HAP-1 (cell line): ENCODE data around the gene PAN3.

Experiments
- DNase-seq, 2 experiments: peaks; one replicate each; pipeline ENCODE4 v3.0.0-alpha.2; 2016 to 2020; ENCODE audit warnings: low spot score in 2 of 2
- H3K27me3 ChIP-seq: fragments of 250-450 bp; sonication (Bioruptor Pico); 2 replicates; pipeline ENCODE4 v1.5.1; 2020; ENCODE audit warnings: low read depth, mild to moderate bottlenecking, moderate library complexity
- H3K36me3 ChIP-seq: fragments of 250-450 bp; sonication (Bioruptor Pico); replicated peaks from 2 replicates; pipeline ENCODE4 v1.5.1; 2020; ENCODE audit warnings: mild to moderate bottlenecking
- H3K4me1 ChIP-seq: fragments of 250-450 bp; sonication (Bioruptor Pico); 2 replicates; pipeline ENCODE4 v1.5.1; 2020; ENCODE audit warnings: mild to moderate bottlenecking
- H3K4me3 ChIP-seq: fragments of 250-450 bp; sonication (Bioruptor Pico); 2 replicates; pipeline ENCODE4 v1.5.1; 2020; ENCODE audit warnings: mild to moderate bottlenecking, moderate library complexity
- H3K9me3 ChIP-seq: fragments of 250-450 bp; sonication (Bioruptor Pico); 2 replicates; pipeline ENCODE4 v1.5.1; 2020; ENCODE audit warnings: mild to moderate bottlenecking, moderate library complexity
- in situ Hi-C: fragments of 300-500 bp; cut with MboI; formaldehyde crosslinking; loops from 3 replicates; pipeline ENCODE4 v1.14.3; 2020; ENCODE audit warnings: low sequenced_read_pairs, inconsistent platforms, mixed read lengths

PAN3 gene

GRCh38 chr13:28204690-28205443 is 66.5 kb downstream of the PAN3 start:
- no peaks in the 10 kb centered on the region for H3K27me3 ChIP-seq
- in situ Hi-C loops = no loop called here
- H3K9me3 ChIP-seq = no peaks in the 10 kb centered on the region
- no peak for DNase-seq
- no peaks in the 10 kb centered on the region; the same call in 1 of the 2 replicates for H3K36me3 ChIP-seq
- no peak overlapping the region for H3K4me3 ChIP-seq
- no peaks in the 10 kb centered on the region for H3K4me1 ChIP-seq

GRCh38 chr13:28218679-28219078 is 80.3 kb downstream of the PAN3 start:
- Histone ChIP-seq H3K4me1 (0 out of 2 replicates have a peak, but pooled peaks cover 5% of the 10 kb centered on the region), H3K36me3 (0 out of 2 replicates have a peak, but pooled peaks cover 4% of the 10 kb centered on the region), H3K27me3 (no peaks in the 10 kb centered on the region), H3K9me3 (no peaks in the 10 kb centered on the region), H3K4me3 (no peak overlapping the region)
- in situ Hi-C loops = no loop called here
- DNase-seq = no peak

- in situ Hi-C loops = no loop called here
- H3K4me1 ChIP-seq = 0 out of 2 replicates have a peak, but pooled peaks cover 5% of the 10 kb centered on the region
- no peaks in the 10 kb centered on the region for H3K27me3 ChIP-seq
- H3K9me3 ChIP-seq = no peaks in the 10 kb centered on the region
- 0 out of 2 replicates have a peak, but pooled peaks cover 4% of the 10 kb centered on the region for H3K36me3 ChIP-seq
- no peak overlapping the region for H3K4me3 ChIP-seq
- no peak for DNase-seq
These were observed 81.2 kb downstream of the PAN3 start for GRCh38 chr13:28219408-28220099.

- no peak for DNase-seq
- Histone ChIP-seq H3K4me1 (0 out of 2 replicates have a peak, but pooled peaks cover 5% of the 10 kb centered on the region), H3K27me3 (no peaks in the 10 kb centered on the region), H3K9me3 (no peaks in the 10 kb centered on the region), H3K4me3 (no peak overlapping the region), H3K36me3 (0 out of 2 replicates have a peak, but pooled peaks cover 4% of the 10 kb centered on the region)
- in situ Hi-C loops = no loop called here
These were observed 81.8 kb downstream of the PAN3 start for GRCh38 chr13:28220166-28220565.

- in situ Hi-C loops = no loop called here
- H3K4me3 ChIP-seq = no peak overlapping the region
- peak in 1 of 2 experiments; percentile 10 for DNase-seq
These were observed 91.4 kb downstream of the PAN3 start for GRCh38 chr13:28229522-28230411.

GRCh38 chr13:28231642-28232041 is 93.3 kb downstream of the PAN3 start:
- H3K9me3 ChIP-seq = no peaks in the 10 kb centered on the region
- no peak overlapping the region for H3K4me3 ChIP-seq
- in situ Hi-C loops = no loop called here
- H3K4me1 ChIP-seq = peaks cover 8% of the 10 kb centered on the region
- H3K36me3 ChIP-seq = no peaks in the 10 kb centered on the region
- H3K27me3 ChIP-seq = no peaks in the 10 kb centered on the region
- DNase-seq = no peak

More at GRCh38 chr13:28229522-28230411, 91.4 kb downstream of the PAN3 start:
- H3K27me3 ChIP-seq = no peaks in the 10 kb centered on the region
- H3K36me3 ChIP-seq = no peaks in the 10 kb centered on the region
- H3K4me1 ChIP-seq = peaks cover 8% of the 10 kb centered on the region
- no peaks in the 10 kb centered on the region for H3K9me3 ChIP-seq

- Histone ChIP-seq H3K27me3 (no peaks in the 10 kb centered on the region), H3K36me3 (0 out of 2 replicates have a peak, but pooled peaks cover 3% of the 10 kb centered on the region), H3K4me1 (peaks cover 17% of the 10 kb centered on the region), H3K9me3 (no peaks in the 10 kb centered on the region), H3K4me3 (no peak overlapping the region)
- DNase-seq = no peak
- in situ Hi-C loops = no loop called here
These were observed 99.6 kb downstream of the PAN3 start for GRCh38 chr13:28237944-28238343.

GRCh38 chr13:28239374-28239773 is 101.0 kb downstream of the PAN3 start:
- no peak overlapping the region for H3K4me3 ChIP-seq
- DNase-seq = no peak
- H3K4me1 ChIP-seq = peaks cover 17% of the 10 kb centered on the region
- 0 out of 2 replicates have a peak, but pooled peaks cover 3% of the 10 kb centered on the region for H3K36me3 ChIP-seq
- H3K27me3 ChIP-seq = no peaks in the 10 kb centered on the region
- H3K9me3 ChIP-seq = no peaks in the 10 kb centered on the region
- in situ Hi-C loops = no loop called here

GRCh38 chr13:28245465-28245864 is 107.1 kb downstream of the PAN3 start:
- Histone ChIP-seq H3K9me3 (no peaks in the 10 kb centered on the region), H3K4me1 (peaks cover 4% of the 10 kb centered on the region), H3K36me3 (0 out of 2 replicates have a peak, but pooled peaks cover 3% of the 10 kb centered on the region), H3K4me3 (no peak overlapping the region), H3K27me3 (no peaks in the 10 kb centered on the region)
- in situ Hi-C loops = no loop called here
- DNase-seq = no peak

- no peak for DNase-seq
- Histone ChIP-seq H3K4me1 (peaks cover 11% of the 10 kb centered on the region), H3K9me3 (no peaks in the 10 kb centered on the region), H3K4me3 (no peak overlapping the region), H3K36me3 (0 out of 2 replicates have a peak, but pooled peaks cover 3% of the 10 kb centered on the region), H3K27me3 (no peaks in the 10 kb centered on the region)
- in situ Hi-C loops = no loop called here
These were observed 108.5 kb downstream of the PAN3 start for GRCh38 chr13:28246891-28247290.

GRCh38 chr13:28248080-28248479 is 109.7 kb downstream of the PAN3 start:
- no peaks in the 10 kb centered on the region for H3K36me3 ChIP-seq
- no peaks in the 10 kb centered on the region for H3K27me3 ChIP-seq
- no peak for DNase-seq
- H3K4me3 ChIP-seq = no peak overlapping the region
- no peaks in the 10 kb centered on the region for H3K9me3 ChIP-seq
- in situ Hi-C loops = no loop called here
- H3K4me1 ChIP-seq = peaks cover 11% of the 10 kb centered on the region

- H3K27me3 ChIP-seq = no peaks in the 10 kb centered on the region
- no peak overlapping the region for H3K4me3 ChIP-seq
- DNase-seq = peak in 1 of 2 experiments; percentile 12
- no peaks in the 10 kb centered on the region for H3K9me3 ChIP-seq
- in situ Hi-C loops = no loop called here
- peaks cover 11% of the 10 kb centered on the region for H3K4me1 ChIP-seq
- no peaks in the 10 kb centered on the region for H3K36me3 ChIP-seq
These were observed 112.2 kb downstream of the PAN3 start for GRCh38 chr13:28250542-28250941.

- no peak for DNase-seq
- Histone ChIP-seq H3K4me3 (no peak overlapping the region), H3K4me1 (peaks cover 11% of the 10 kb centered on the region), H3K27me3 (no peaks in the 10 kb centered on the region), H3K9me3 (no peaks in the 10 kb centered on the region), H3K36me3 (peaks cover 3% of the 10 kb centered on the region; the same call in 1 of the 2 replicates)
- in situ Hi-C loops = no loop called here
These were observed 113.1 kb downstream of the PAN3 start for GRCh38 chr13:28251466-28251865.
